Neural crest cell (in vitro differentiated cells): ENCODE data around the gene GOSR2. TPM values are rescaled to one million over a fixed set of nuclear protein-coding genes. Genes with fewer than 3 reads are reported as not detected.

Experiments
- DNase-seq: peaks from one replicate; pipeline ENCODE4 v3.0.0; 2021; ENCODE audit warnings: low read depth, mixed read lengths, low spot score
- H3K27ac Mint-ChIP-seq: one replicate; pipeline ENCODE4 v1.8.0; 2021; ENCODE audit warnings: mild to moderate bottlenecking, mixed read lengths; ENCODE audit not compliant: unreplicated experiment
- H3K27me3 Mint-ChIP-seq: 2 replicates; pipeline ENCODE4 v1.8.0; 2021; ENCODE audit warnings: low read depth, mild to moderate bottlenecking, mixed read lengths
- H3K36me3 Mint-ChIP-seq: 2 replicates; pipeline ENCODE4 v1.8.0; 2021; ENCODE audit warnings: low read depth, mild to moderate bottlenecking, mixed read lengths
- H3K4me1 Mint-ChIP-seq: 2 replicates; pipeline ENCODE4 v1.8.0; 2021; ENCODE audit warnings: mixed read lengths
- H3K4me3 Mint-ChIP-seq: one replicate; pipeline ENCODE4 v1.8.0; 2021; ENCODE audit warnings: mild to moderate bottlenecking, mixed read lengths
- H3K9me3 Mint-ChIP-seq: 2 replicates; pipeline ENCODE4 v1.8.0; 2021; ENCODE audit warnings: mixed read lengths
- total RNA-seq: library from RNA; stranded (reverse); gene quantifications from 2 replicates; pipeline ENCODE4 v1.2.1, GENCODE V29; 2021
- TF ChIP-seq, protein P1 (sequence below): fragments of 200-600 bp; sonication (generic); conservative IDR thresholded peaks from 2 replicates; pipeline ENCODE4 v1.5.0; 2021; ENCODE audit warnings: antibody characterized with exemption, mild to moderate bottlenecking

Gene GOSR2
- total RNA-seq, 1 donor from 2014 or later: 46.1 TPM

GRCh38 chr17:46960152-46960551 lies 37.2 kb downstream of the GOSR2 start:
- peaks cover 23% of the 10 kb centered on the region for H3K4me1 Mint-ChIP-seq
- H3K27me3 Mint-ChIP-seq: peaks cover 37% of the 10 kb centered on the region
- peaks cover 2% of the 10 kb centered on the region for H3K9me3 Mint-ChIP-seq
- peaks cover 13% of the 10 kb centered on the region for H3K36me3 Mint-ChIP-seq
- no peak overlapping the region for H3K4me3 Mint-ChIP-seq
- DNase-seq: no peak
- H3K27ac Mint-ChIP-seq: no peak overlapping the region
- TF ChIP-seq, protein P1, sequence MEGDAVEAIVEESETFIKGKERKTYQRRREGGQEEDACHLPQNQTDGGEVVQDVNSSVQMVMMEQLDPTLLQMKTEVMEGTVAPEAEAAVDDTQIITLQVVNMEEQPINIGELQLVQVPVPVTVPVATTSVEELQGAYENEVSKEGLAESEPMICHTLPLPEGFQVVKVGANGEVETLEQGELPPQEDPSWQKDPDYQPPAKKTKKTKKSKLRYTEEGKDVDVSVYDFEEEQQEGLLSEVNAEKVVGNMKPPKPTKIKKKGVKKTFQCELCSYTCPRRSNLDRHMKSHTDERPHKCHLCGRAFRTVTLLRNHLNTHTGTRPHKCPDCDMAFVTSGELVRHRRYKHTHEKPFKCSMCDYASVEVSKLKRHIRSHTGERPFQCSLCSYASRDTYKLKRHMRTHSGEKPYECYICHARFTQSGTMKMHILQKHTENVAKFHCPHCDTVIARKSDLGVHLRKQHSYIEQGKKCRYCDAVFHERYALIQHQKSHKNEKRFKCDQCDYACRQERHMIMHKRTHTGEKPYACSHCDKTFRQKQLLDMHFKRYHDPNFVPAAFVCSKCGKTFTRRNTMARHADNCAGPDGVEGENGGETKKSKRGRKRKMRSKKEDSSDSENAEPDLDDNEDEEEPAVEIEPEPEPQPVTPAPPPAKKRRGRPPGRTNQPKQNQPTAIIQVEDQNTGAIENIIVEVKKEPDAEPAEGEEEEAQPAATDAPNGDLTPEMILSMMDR: no peak

DNA sequence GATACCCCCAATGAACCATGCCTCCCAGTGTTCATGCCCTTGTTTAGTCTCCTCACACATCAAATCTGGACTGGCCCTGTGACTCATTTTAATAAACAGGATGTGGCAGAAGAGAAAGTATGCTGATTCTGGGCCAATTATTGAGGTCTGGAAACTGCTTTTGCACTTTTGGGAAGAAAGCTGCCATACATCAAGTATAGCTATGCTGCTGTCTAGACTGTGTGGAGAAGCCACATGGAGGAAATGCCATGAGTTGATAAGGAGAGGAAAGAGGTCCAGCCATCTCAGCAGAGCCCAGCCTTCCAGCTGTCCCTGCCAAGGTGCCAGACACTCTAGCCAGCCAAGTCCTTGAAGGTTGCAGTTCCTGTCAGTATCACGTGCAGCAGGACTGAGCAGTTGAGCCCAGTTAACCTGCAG lies 39.4 kb downstream of the GOSR2 start:
- no peak for DNase-seq
- Mint-ChIP-seq H3K27me3 (peaks cover 36% of the 10 kb centered on the region), H3K27ac (no peak overlapping the region), H3K36me3 (peaks cover 5% of the 10 kb centered on the region), H3K4me3 (no peak overlapping the region), H3K4me1 (peaks cover 22% of the 10 kb centered on the region), H3K9me3 (peaks cover 2% of the 10 kb centered on the region)
- TF ChIP-seq, protein P1: no peak

GRCh38 chr17:46963571-46963970 lies 40.6 kb downstream of the GOSR2 start:
- Mint-ChIP-seq H3K27ac (no peak overlapping the region), H3K4me1 (peaks cover 10% of the 10 kb centered on the region), H3K27me3 (peaks cover 33% of the 10 kb centered on the region), H3K36me3 (peaks cover 5% of the 10 kb centered on the region), H3K4me3 (no peak overlapping the region), H3K9me3 (peaks cover 2% of the 10 kb centered on the region)
- TF ChIP-seq, protein P1: no peak
- DNase-seq: no peak

GRCh38 chr17:46964315-46965265 lies 41.6 kb downstream of the GOSR2 start:
- no peak for DNase-seq
- H3K4me3 Mint-ChIP-seq: no peak overlapping the region
- H3K36me3 Mint-ChIP-seq: peaks cover 5% of the 10 kb centered on the region
- TF ChIP-seq, protein P1: no peak
- H3K4me1 Mint-ChIP-seq: peaks cover 5% of the 10 kb centered on the region
- no peak overlapping the region for H3K27ac Mint-ChIP-seq
- peaks cover 2% of the 10 kb centered on the region for H3K9me3 Mint-ChIP-seq
- peaks cover 29% of the 10 kb centered on the region for H3K27me3 Mint-ChIP-seq

DNA sequence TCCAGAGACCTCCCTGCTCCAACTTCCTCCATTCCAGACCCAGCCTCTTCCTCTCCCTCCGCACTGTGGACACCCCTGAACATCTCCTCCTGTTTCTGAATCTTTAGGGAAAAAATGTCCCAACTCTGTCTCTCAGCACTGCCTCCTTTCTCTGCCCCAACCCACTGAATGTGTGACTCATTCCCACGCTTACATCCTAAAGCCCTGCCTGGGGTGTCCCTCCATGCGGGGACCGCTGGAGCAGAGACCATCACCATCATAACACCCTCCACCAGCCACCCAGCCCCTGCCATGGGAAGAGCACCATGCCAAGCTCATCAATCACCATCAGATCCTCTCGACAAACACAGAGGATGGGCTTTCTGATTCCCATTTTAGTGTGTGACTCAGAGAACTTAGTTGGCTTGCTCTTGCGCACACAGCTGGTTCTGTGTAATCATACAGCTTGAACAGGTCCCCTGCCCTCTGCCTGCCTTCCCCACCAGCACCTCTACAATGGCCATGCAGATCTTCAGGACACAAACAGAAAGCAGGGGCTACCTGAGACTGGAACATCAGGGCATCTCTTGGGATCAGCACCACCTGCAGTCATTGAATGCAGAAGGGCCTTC lies 45.4 kb downstream of the GOSR2 start:
- no peak for DNase-seq
- TF ChIP-seq, protein P1: no peak

More for the DNA sequence above, 45.4 kb downstream of the GOSR2 start:
- Mint-ChIP-seq H3K4me3 (no peak overlapping the region), H3K27ac (no peak overlapping the region), H3K27me3 (peaks cover 23% of the 10 kb centered on the region), H3K4me1 (peaks cover 5% of the 10 kb centered on the region), H3K36me3 (no peaks in the 10 kb centered on the region), H3K9me3 (no peaks in the 10 kb centered on the region)
